HepG2 (cell line): ENCODE data around the gene KIF22. TPM values are rescaled to one million over a fixed set of nuclear protein-coding genes. Genes with fewer than 3 reads are reported as not detected.

Experiments
- AGO1 ChIP-seq: fragments of 200-400 bp; formaldehyde crosslinking; IDR thresholded peaks from 2 replicates; pipeline ENCODE4 v1.6.1; 2017; ENCODE audit warnings: mild to moderate bottlenecking, low read depth, low read length, moderate library complexity; ENCODE audit not compliant: poor library complexity, severe bottlenecking
- ATF6 ChIP-seq: sonication (generic); formaldehyde crosslinking; conservative IDR thresholded peaks from 2 replicates; pipeline ENCODE4 v1.4.0; 2020; ENCODE audit warnings: missing genetic modification reagents
- CEBPG ChIP-seq: IDR thresholded peaks from 2 replicates; pipeline ENCODE4 v1.6.1; 2016
- EHMT2 ChIP-seq: fragments of 200-600 bp; sonication (generic); IDR thresholded peaks from 2 replicates; pipeline ENCODE4 v1.7.0; 2017; ENCODE audit warnings: antibody characterized with exemption, low read depth, low read length, borderline replicate concordance
- GRHL1 ChIP-seq: sonication (generic); formaldehyde crosslinking; conservative IDR thresholded peaks from 2 replicates; pipeline ENCODE4 v1.8.0; 2022; ENCODE audit warnings: missing genetic modification reagents
- GZF1 ChIP-seq: sonication (generic); formaldehyde crosslinking; IDR thresholded peaks from 2 replicates; pipeline ENCODE4 v1.5.1; 2020; ENCODE audit warnings: mild to moderate bottlenecking, missing genetic modification reagents
- HDAC2 ChIP-seq: sonication (generic); formaldehyde crosslinking; IDR thresholded peaks from 2 replicates; pipeline ENCODE4 v1.4.0; 2020; ENCODE audit warnings: missing genetic modification reagents
- HOXA7 ChIP-seq: sonication (generic); formaldehyde crosslinking; IDR thresholded peaks from 2 replicates; pipeline ENCODE4 v1.8.1; 2022; ENCODE audit warnings: mild to moderate bottlenecking, missing genetic modification reagents, moderate library complexity
- PAF1 ChIP-seq: IDR thresholded peaks from 2 replicates; pipeline ENCODE4 v1.6.1; 2016; ENCODE audit warnings: missing genetic modification reagents, missing compliant biosample characterization
- RBM39 ChIP-seq: fragments of 200-400 bp; formaldehyde crosslinking; IDR thresholded peaks from one replicate; pipeline ENCODE4 v1.6.1; 2018; ENCODE audit warnings: antibody characterized with exemption, mild to moderate bottlenecking, low read depth, low read length; ENCODE audit not compliant: poor library complexity, severe bottlenecking
- SNRNP70 ChIP-seq: fragments of 200-400 bp; formaldehyde crosslinking; IDR thresholded peaks from 2 replicates; pipeline ENCODE4 v1.6.1; 2017; ENCODE audit warnings: mild to moderate bottlenecking, low read depth, low read length, moderate library complexity
- TAF1 ChIP-seq: sonication (generic); formaldehyde crosslinking; IDR thresholded peaks from 2 replicates; pipeline ENCODE4 v1.4.0; 2020; ENCODE audit warnings: missing genetic modification reagents
- ZEB1 ChIP-seq: IDR thresholded peaks from 2 replicates; pipeline ENCODE4 v1.6.1; 2012; ENCODE audit warnings: mild to moderate bottlenecking, low read depth, inconsistent platforms; ENCODE audit not compliant: insufficient replicate concordance
- ZMYM3 ChIP-seq: sonication (generic); formaldehyde crosslinking; IDR thresholded peaks from 2 replicates; pipeline ENCODE4 v1.5.1; 2020; ENCODE audit warnings: mild to moderate bottlenecking, missing genetic modification reagents
- ZNF143 ChIP-seq: sonication (generic); formaldehyde crosslinking; IDR thresholded peaks from 2 replicates; pipeline ENCODE4 v1.4.0; 2020; ENCODE audit warnings: missing genetic modification reagents
- ZNF44 ChIP-seq: sonication (generic); formaldehyde crosslinking; IDR thresholded peaks from 2 replicates; pipeline ENCODE4 v1.5.1; 2020; ENCODE audit warnings: mild to moderate bottlenecking, missing genetic modification reagents
- ZNF501 ChIP-seq: sonication (generic); formaldehyde crosslinking; IDR thresholded peaks from 2 replicates; pipeline ENCODE4 v1.5.1; 2020; ENCODE audit warnings: mild to moderate bottlenecking, moderate library complexity, missing genetic modification reagents
- ZNF557 ChIP-seq: sonication (generic); formaldehyde crosslinking; IDR thresholded peaks from 2 replicates; pipeline ENCODE4 v1.4.0; 2020; ENCODE audit warnings: missing genetic modification reagents
- ZNF597 ChIP-seq: sonication (generic); formaldehyde crosslinking; IDR thresholded peaks from 2 replicates; pipeline ENCODE4 v1.5.0; 2020; ENCODE audit warnings: missing genetic modification reagents
- ZNF83 ChIP-seq: sonication (generic); formaldehyde crosslinking; IDR thresholded peaks from 2 replicates; pipeline ENCODE4 v1.4.0; 2020; ENCODE audit warnings: missing genetic modification reagents, mild to moderate bottlenecking, borderline replicate concordance
- ZNF841 ChIP-seq: sonication (generic); formaldehyde crosslinking; IDR thresholded peaks from 2 replicates; pipeline ENCODE4 v1.8.1; 2023; ENCODE audit warnings: missing genetic modification reagents, borderline replicate concordance
- polyA plus RNA-seq, 8 experiments: library from polyadenylated mRNA; depleted of rRNA in 3 of 8; stranded (reverse) in 7 of 8; unstranded in 1 of 8; fragments of >200 nt; fragmentation: Illumina TruSeq in 4 of 8; extraction: Trizol in 4 of 8; gene quantifications; 2 replicates each; pipeline versions ENCODE4 v1.2.1 to v1.2.3, GENCODE V29; 2011 to 2016; ENCODE audit warnings: low read depth in 4 of 8, missing spikeins in 1 of 8, mixed read lengths in 1 of 8; ENCODE audit not compliant: insufficient read depth in 1 of 8
- total RNA-seq, 5 experiments: library from RNA; depleted of rRNA; stranded (reverse); fragments of >200 nt; fragmentation: Illumina TruSeq; extraction: Trizol; gene quantifications; 2 replicates each; pipeline ENCODE4 v1.2.3, GENCODE V29; 2016; ENCODE audit warnings: low read depth in 1 of 5
- TF ChIP-seq, protein P1 (sequence below): sonication (generic); formaldehyde crosslinking; IDR thresholded peaks from 2 replicates; pipeline ENCODE4 v1.4.0; 2020; ENCODE audit warnings: missing genetic modification reagents, borderline replicate concordance

Gene KIF22
- total and polyA plus RNA-seq, 2 of the 13 experiments (the other 11 are each of a cell fraction or from before 2014, with no cell fraction given): 95.8 to 118 TPM

GRCh38 chr16:29790183-29790948 is at the start of gene KIF22 (continued):
- TF ChIP-seq GRHL1 (no peak), GZF1 (CRISPR knock-in tag) (no peak), PAF1 (no peak), HDAC2 (peak; percentile 88), RBM39 (peak; percentile 54), ZNF501 (CRISPR knock-in tag) (peak; percentile 95), ATF6 (CRISPR knock-in tag) (peak; percentile 79; the same call in 1 of the 2 replicates), AGO1 (peak; percentile 90), ZNF143 (CRISPR knock-in tag) (peak; percentile 36), SNRNP70 (no peak), EHMT2 (no peak), ZNF83 (CRISPR knock-in tag) (peak; percentile 87; the same call in 1 of the 2 replicates), ZEB1 (no peak), ZNF597 (no peak), CEBPG (CRISPR knock-in tag) (peak; percentile 54; the same call in 1 of the 2 replicates), HOXA7 (CRISPR knock-in tag) (no peak), ZNF557 (CRISPR knock-in tag) (peak; percentile 85), ZNF841 (no peak), ZNF44 (CRISPR knock-in tag) (peak; percentile 28; the same call in 1 of the 2 replicates), TAF1 (CRISPR knock-in tag) (peak; percentile 90), ZMYM3 (CRISPR knock-in tag) (peak; percentile 89)
- TF ChIP-seq, protein P1, sequence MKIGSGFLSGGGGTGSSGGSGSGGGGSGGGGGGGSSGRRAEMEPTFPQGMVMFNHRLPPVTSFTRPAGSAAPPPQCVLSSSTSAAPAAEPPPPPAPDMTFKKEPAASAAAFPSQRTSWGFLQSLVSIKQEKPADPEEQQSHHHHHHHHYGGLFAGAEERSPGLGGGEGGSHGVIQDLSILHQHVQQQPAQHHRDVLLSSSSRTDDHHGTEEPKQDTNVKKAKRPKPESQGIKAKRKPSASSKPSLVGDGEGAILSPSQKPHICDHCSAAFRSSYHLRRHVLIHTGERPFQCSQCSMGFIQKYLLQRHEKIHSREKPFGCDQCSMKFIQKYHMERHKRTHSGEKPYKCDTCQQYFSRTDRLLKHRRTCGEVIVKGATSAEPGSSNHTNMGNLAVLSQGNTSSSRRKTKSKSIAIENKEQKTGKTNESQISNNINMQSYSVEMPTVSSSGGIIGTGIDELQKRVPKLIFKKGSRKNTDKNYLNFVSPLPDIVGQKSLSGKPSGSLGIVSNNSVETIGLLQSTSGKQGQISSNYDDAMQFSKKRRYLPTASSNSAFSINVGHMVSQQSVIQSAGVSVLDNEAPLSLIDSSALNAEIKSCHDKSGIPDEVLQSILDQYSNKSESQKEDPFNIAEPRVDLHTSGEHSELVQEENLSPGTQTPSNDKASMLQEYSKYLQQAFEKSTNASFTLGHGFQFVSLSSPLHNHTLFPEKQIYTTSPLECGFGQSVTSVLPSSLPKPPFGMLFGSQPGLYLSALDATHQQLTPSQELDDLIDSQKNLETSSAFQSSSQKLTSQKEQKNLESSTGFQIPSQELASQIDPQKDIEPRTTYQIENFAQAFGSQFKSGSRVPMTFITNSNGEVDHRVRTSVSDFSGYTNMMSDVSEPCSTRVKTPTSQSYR (CRISPR knock-in tag): 0 out of 2 replicates have a peak, but pooled peaks have one; percentile 41
